Liver (tissue), 9 donors: ENCODE measurements around the gene AFAP1. TPM values are rescaled to one million over a fixed set of nuclear protein-coding genes. Genes with fewer than 3 reads are reported as not detected.

Source experiments
- DNase-seq: peaks from one replicate; pipeline ENCODE4 v3.0.0-alpha.2; 2017; ENCODE audit warnings: low spot score
- H3K27ac ChIP-seq, 2 donors: one replicate each; pipeline ENCODE4 v1.7.0; 2013; ENCODE audit warnings: inconsistent platforms in 2 of 2, low read length in 2 of 2, control low read depth in 1 of 2, low read depth in 1 of 2, mild to moderate bottlenecking in 1 of 2
- H3K27me3 ChIP-seq, 4 donors: one replicate each; pipeline versions ENCODE4 v1.6.1 to v1.7.0; 2013; ENCODE audit warnings: low read length in 3 of 4, inconsistent platforms in 1 of 4, mild to moderate bottlenecking in 1 of 4, moderate library complexity in 1 of 4; ENCODE audit not compliant: control insufficient read depth in 4 of 4, insufficient read depth in 4 of 4
- H3K36me3 ChIP-seq, 4 donors: one replicate each; pipeline versions ENCODE4 v1.6.1 to v1.7.0; 2013; ENCODE audit warnings: low read length in 3 of 4, mild to moderate bottlenecking in 3 of 4, low read depth in 1 of 4, moderate library complexity in 1 of 4; ENCODE audit not compliant: control insufficient read depth in 4 of 4, insufficient read depth in 3 of 4
- H3K4me1 ChIP-seq, 4 donors: one replicate each; pipeline versions ENCODE4 v1.6.1 to v1.7.0; 2013; ENCODE audit warnings: low read length in 3 of 4, mild to moderate bottlenecking in 3 of 4, moderate library complexity in 1 of 4; ENCODE audit not compliant: control insufficient read depth in 4 of 4, insufficient read depth in 4 of 4
- H3K4me3 ChIP-seq, 3 donors: one replicate each; pipeline versions ENCODE4 v1.6.1 to v1.7.0; 2013; ENCODE audit warnings: low read length in 3 of 3, control low read depth in 1 of 3, low read depth in 1 of 3, mild to moderate bottlenecking in 1 of 3
- H3K9ac ChIP-seq, 2 donors: one replicate each; pipeline ENCODE4 v1.7.0; 2013; ENCODE audit warnings: low read length in 2 of 2, mild to moderate bottlenecking in 2 of 2, moderate library complexity in 2 of 2, control low read depth in 1 of 2, low read depth in 1 of 2
- H3K9me3 ChIP-seq, 4 donors: one replicate each; pipeline versions ENCODE4 v1.6.1 to v1.7.0; 2013; ENCODE audit warnings: low read length in 3 of 4; ENCODE audit not compliant: control insufficient read depth in 4 of 4
- EGR1 ChIP-seq, 2 donors: IDR thresholded peaks; 2 replicates each; pipeline ENCODE4 v1.6.1; 2016 to 2018; ENCODE audit warnings: antibody characterized with exemption in 2 of 2, low read depth in 2 of 2
- FOXA1 ChIP-seq: IDR thresholded peaks from 2 replicates; pipeline ENCODE4 v1.6.1; 2016; ENCODE audit warnings: antibody characterized with exemption
- FOXA2 ChIP-seq: IDR thresholded peaks from 2 replicates; pipeline ENCODE4 v1.6.1; 2016; ENCODE audit warnings: antibody characterized with exemption
- GABPA ChIP-seq, 2 donors: IDR thresholded peaks in 1 of 2; conservative IDR thresholded peaks in 1 of 2; 2 replicates each; pipeline ENCODE4 v1.6.1; 2016; ENCODE audit warnings: antibody characterized with exemption in 2 of 2, mild to moderate bottlenecking in 1 of 2, moderate library complexity in 1 of 2
- HNF4A ChIP-seq, 2 donors: conservative IDR thresholded peaks; 2 replicates each; pipeline ENCODE4 v1.6.1; 2016; ENCODE audit warnings: antibody characterized with exemption in 2 of 2, mild to moderate bottlenecking in 2 of 2
- HNF4G ChIP-seq: IDR thresholded peaks from 2 replicates; pipeline ENCODE4 v1.6.1; 2016; ENCODE audit warnings: antibody characterized with exemption
- JUND ChIP-seq, 2 donors: IDR thresholded peaks; 2 replicates each; pipeline ENCODE4 v1.6.1; 2016; ENCODE audit warnings: antibody characterized with exemption in 2 of 2
- NR2F2 ChIP-seq: IDR thresholded peaks from 2 replicates; pipeline ENCODE4 v1.6.1; 2016; ENCODE audit warnings: antibody characterized with exemption
- RAD21 ChIP-seq, 2 donors: IDR thresholded peaks; 2 replicates each; pipeline ENCODE4 v1.6.1; 2016; ENCODE audit warnings: antibody characterized with exemption in 2 of 2, mild to moderate bottlenecking in 2 of 2
- RXRA ChIP-seq, 2 donors: IDR thresholded peaks; 2 replicates each; pipeline ENCODE4 v1.6.1; 2017 to 2018; ENCODE audit warnings: antibody characterized with exemption in 2 of 2, mild to moderate bottlenecking in 1 of 2
- SP1 ChIP-seq: IDR thresholded peaks from 2 replicates; pipeline ENCODE4 v1.6.1; 2018; ENCODE audit warnings: antibody characterized with exemption, mild to moderate bottlenecking
- TAF1 ChIP-seq: conservative IDR thresholded peaks from 2 replicates; pipeline ENCODE4 v1.6.1; 2016; ENCODE audit warnings: antibody characterized with exemption, mild to moderate bottlenecking
- YY1 ChIP-seq: IDR thresholded peaks from 2 replicates; pipeline ENCODE4 v1.6.1; 2016; ENCODE audit warnings: antibody characterized with exemption, mild to moderate bottlenecking
- WGBS: extraction: QIAGEN DNeasy Blood & Tissue Kit; methylation state at CpG from one replicate; pipeline ENCODE4 v1.1.7; 2013; 5-methylcytosine and 5-hydroxymethylcytosine counted together
- polyA plus RNA-seq, 2 donors: library from polyadenylated mRNA; stranded (reverse) in 1 of 2; unstranded in 1 of 2; fragments of 200-250 nt in 1 of 2; fragments of >200 nt in 1 of 2; fragmentation: Nextera tagmentation in 1 of 2; extraction: Ambion mirVana in 1 of 2; gene quantifications; one replicate each; pipeline versions ENCODE4 v1.2.1 to v1.2.3, GENCODE V29; 2013 to 2015
- total RNA-seq, 2 donors: library from RNA; depleted of rRNA; stranded (reverse); fragments of >200 nt; gene quantifications; one replicate each; pipeline ENCODE4 v1.2.3, GENCODE V29; 2014
- TF ChIP-seq, protein P1 (sequence below): IDR thresholded peaks from 2 replicates; pipeline ENCODE4 v1.6.1; 2016; ENCODE audit warnings: antibody characterized with exemption
- TF ChIP-seq, protein P2 (sequence below): fragments of 150-350 bp; IDR thresholded peaks from 2 replicates; pipeline ENCODE4 v1.5.1; 2017; ENCODE audit warnings: improper control_type of control experiment, low read depth, low read length; ENCODE audit not compliant: missing input control
- TF ChIP-seq, protein P3 (sequence below): IDR thresholded peaks from 2 replicates; pipeline ENCODE4 v1.6.1; 2016; ENCODE audit warnings: antibody characterized with exemption
- TF ChIP-seq, protein P4 (sequence below): IDR thresholded peaks from 2 replicates; pipeline ENCODE4 v1.6.1; 2016; ENCODE audit warnings: antibody characterized with exemption, mild to moderate bottlenecking
- TF ChIP-seq, protein P5 (sequence below): IDR thresholded peaks from 2 replicates; pipeline ENCODE4 v1.6.1; 2016; ENCODE audit warnings: antibody characterized with exemption
- donor health status: healthy.
- donor health status: healthy.
- donor health status: healthy.
- donor health status: healthy.
- donor health status: healthy.

AFAP1 gene
- total and polyA plus RNA-seq, 4 donors = 0.40 to 3.2 (median 1.6) TPM

DNA sequence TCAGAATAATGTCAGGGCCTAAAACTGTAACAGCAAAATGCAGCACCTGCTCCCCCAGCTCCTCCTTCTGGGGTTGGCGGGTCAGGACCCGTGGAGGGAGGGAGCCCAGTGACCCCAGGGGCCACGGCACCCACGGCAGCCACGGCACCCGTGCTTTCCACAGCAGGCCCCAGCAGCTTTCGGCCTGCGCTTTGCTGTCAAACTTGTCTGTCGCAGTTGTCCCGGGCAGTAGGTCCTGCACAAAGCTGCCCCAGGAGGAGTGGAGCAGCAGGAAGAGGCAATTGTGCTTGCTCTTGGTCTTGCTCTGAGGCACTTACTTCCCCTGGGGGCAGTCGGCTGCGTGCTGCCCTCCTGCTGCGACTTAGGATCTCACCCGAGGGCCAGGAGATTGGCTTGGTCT lies 183.6 kb downstream of the AFAP1 start:
- no peak for DNase-seq
- Histone ChIP-seq H3K4me1 (no peaks in the 10 kb centered on the region), H3K9me3 (no peaks in the 10 kb centered on the region), H3K27ac (no peak overlapping the region), H3K9ac (no peak overlapping the region), H3K27me3 (no peaks in the 10 kb centered on the region), H3K36me3 (no peaks in the 10 kb centered on the region), H3K4me3 (no peak overlapping the region)
- TF ChIP-seq, protein P1, sequence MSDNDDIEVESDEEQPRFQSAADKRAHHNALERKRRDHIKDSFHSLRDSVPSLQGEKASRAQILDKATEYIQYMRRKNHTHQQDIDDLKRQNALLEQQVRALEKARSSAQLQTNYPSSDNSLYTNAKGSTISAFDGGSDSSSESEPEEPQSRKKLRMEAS = no peak
- TF ChIP-seq RXRA (IDR thresholded peaks at IDR 0.05) = no peak
- no peak for TF ChIP-seq GABPA (IDR thresholded peaks at IDR 0.05 in 1 of 2, conservative IDR thresholded peaks at IDR 0.05 in 1 of 2)
- TF ChIP-seq NR2F2 = no peak
- TF ChIP-seq, protein P2, sequence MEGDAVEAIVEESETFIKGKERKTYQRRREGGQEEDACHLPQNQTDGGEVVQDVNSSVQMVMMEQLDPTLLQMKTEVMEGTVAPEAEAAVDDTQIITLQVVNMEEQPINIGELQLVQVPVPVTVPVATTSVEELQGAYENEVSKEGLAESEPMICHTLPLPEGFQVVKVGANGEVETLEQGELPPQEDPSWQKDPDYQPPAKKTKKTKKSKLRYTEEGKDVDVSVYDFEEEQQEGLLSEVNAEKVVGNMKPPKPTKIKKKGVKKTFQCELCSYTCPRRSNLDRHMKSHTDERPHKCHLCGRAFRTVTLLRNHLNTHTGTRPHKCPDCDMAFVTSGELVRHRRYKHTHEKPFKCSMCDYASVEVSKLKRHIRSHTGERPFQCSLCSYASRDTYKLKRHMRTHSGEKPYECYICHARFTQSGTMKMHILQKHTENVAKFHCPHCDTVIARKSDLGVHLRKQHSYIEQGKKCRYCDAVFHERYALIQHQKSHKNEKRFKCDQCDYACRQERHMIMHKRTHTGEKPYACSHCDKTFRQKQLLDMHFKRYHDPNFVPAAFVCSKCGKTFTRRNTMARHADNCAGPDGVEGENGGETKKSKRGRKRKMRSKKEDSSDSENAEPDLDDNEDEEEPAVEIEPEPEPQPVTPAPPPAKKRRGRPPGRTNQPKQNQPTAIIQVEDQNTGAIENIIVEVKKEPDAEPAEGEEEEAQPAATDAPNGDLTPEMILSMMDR = no peak
- no peak for TF ChIP-seq TAF1
- TF ChIP-seq, protein P3, sequence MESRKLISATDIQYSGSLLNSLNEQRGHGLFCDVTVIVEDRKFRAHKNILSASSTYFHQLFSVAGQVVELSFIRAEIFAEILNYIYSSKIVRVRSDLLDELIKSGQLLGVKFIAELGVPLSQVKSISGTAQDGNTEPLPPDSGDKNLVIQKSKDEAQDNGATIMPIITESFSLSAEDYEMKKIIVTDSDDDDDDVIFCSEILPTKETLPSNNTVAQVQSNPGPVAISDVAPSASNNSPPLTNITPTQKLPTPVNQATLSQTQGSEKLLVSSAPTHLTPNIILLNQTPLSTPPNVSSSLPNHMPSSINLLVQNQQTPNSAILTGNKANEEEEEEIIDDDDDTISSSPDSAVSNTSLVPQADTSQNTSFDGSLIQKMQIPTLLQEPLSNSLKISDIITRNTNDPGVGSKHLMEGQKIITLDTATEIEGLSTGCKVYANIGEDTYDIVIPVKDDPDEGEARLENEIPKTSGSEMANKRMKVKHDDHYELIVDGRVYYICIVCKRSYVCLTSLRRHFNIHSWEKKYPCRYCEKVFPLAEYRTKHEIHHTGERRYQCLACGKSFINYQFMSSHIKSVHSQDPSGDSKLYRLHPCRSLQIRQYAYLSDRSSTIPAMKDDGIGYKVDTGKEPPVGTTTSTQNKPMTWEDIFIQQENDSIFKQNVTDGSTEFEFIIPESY = no peak
- TF ChIP-seq RAD21 (IDR thresholded peaks at IDR 0.05) = no peak
- TF ChIP-seq FOXA2 = no peak
- TF ChIP-seq YY1 = no peak
- TF ChIP-seq, protein P4, sequence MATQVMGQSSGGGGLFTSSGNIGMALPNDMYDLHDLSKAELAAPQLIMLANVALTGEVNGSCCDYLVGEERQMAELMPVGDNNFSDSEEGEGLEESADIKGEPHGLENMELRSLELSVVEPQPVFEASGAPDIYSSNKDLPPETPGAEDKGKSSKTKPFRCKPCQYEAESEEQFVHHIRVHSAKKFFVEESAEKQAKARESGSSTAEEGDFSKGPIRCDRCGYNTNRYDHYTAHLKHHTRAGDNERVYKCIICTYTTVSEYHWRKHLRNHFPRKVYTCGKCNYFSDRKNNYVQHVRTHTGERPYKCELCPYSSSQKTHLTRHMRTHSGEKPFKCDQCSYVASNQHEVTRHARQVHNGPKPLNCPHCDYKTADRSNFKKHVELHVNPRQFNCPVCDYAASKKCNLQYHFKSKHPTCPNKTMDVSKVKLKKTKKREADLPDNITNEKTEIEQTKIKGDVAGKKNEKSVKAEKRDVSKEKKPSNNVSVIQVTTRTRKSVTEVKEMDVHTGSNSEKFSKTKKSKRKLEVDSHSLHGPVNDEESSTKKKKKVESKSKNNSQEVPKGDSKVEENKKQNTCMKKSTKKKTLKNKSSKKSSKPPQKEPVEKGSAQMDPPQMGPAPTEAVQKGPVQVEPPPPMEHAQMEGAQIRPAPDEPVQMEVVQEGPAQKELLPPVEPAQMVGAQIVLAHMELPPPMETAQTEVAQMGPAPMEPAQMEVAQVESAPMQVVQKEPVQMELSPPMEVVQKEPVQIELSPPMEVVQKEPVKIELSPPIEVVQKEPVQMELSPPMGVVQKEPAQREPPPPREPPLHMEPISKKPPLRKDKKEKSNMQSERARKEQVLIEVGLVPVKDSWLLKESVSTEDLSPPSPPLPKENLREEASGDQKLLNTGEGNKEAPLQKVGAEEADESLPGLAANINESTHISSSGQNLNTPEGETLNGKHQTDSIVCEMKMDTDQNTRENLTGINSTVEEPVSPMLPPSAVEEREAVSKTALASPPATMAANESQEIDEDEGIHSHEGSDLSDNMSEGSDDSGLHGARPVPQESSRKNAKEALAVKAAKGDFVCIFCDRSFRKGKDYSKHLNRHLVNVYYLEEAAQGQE = no peak
- TF ChIP-seq SP1 = no peak
- no peak for TF ChIP-seq EGR1 (IDR thresholded peaks at IDR 0.05; ENCODE audit: low read depth in 2 of 2)
- no peak for TF ChIP-seq HNF4A (conservative IDR thresholded peaks at IDR 0.05)
- no peak for TF ChIP-seq FOXA1
- TF ChIP-seq, protein P5, sequence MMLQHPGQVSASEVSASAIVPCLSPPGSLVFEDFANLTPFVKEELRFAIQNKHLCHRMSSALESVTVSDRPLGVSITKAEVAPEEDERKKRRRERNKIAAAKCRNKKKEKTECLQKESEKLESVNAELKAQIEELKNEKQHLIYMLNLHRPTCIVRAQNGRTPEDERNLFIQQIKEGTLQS = no peak
- TF ChIP-seq HNF4G = no peak
- WGBS = 94% methylated on average over 14 of the region's 14 CpGs

DNA sequence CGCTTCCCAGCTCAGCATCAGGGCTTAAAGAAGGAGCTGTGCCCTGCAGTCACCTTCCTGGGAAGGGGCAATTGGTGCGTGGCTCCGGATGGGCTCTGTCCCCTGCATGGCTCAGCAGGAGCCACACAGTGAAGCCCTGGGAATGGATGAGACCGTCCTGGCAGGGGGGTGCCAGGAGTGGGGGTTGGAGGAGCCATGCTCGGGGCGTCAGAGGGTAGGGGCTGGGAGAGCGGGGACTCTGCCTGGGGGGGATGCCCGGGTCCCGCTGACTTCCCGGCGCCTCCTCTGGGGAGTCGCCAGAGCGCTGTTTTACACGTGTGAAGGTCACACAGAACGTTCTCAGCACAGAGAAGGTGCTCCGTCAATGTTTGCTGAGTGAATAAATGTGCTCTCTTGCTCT lies 184.1 kb downstream of the AFAP1 start:
- TF ChIP-seq NR2F2 (no peak), GABPA (IDR thresholded peaks at IDR 0.05 in 1 of 2, conservative IDR thresholded peaks at IDR 0.05 in 1 of 2) (no peak), HNF4G (no peak), FOXA1 (no peak), JUND (IDR thresholded peaks at IDR 0.05) (no peak)
- TF ChIP-seq, protein P3 = no peak
- DNase-seq = no peak

More for the DNA sequence above, 184.1 kb downstream of the AFAP1 start:
- Histone ChIP-seq H3K9me3 (no peaks in the 10 kb centered on the region), H3K4me1 (no peaks in the 10 kb centered on the region), H3K4me3 (no peak overlapping the region), H3K9ac (no peak overlapping the region), H3K27ac (no peak overlapping the region), H3K27me3 (no peaks in the 10 kb centered on the region), H3K36me3 (no peaks in the 10 kb centered on the region)
- WGBS = 90% methylated on average over 16 of the region's 16 CpGs
